Endothelial cell of umbilical vein (primary cell): ENCODE results near the gene TRRAP. TPM values are rescaled to one million over a fixed set of nuclear protein-coding genes. Genes with fewer than 3 reads are reported as not detected.

ENCODE experiments used
- BruUV-seq: library from RNA; stranded (reverse); fragments of 400-500 nt; replicated peaks from 2 replicates; lab custom pipeline; 2021; lab: Mats Ljungman, UMichigan
- CTCF ChIA-PET: fragments of 300-600, 350-600 bp; sonication (Branson Sonifier 250); formaldehyde crosslinking; loops from one replicate; lab custom pipeline; 2021; ENCODE audit warnings: antibody characterized with exemption, inconsistent platforms; lab: Charles Lee
- POLR2A ChIA-PET: fragments of 300-600, 350-600 bp; sonication (Branson Sonifier 250); formaldehyde crosslinking; loops from one replicate; lab custom pipeline; 2021; ENCODE audit warnings: antibody characterized with exemption, inconsistent platforms; lab: Charles Lee
- DNase-seq: peaks from one replicate; pipeline ENCODE4 v3.0.0-alpha.2; 2011; ENCODE audit warnings: low read depth, low spot score
- FAIRE-seq: peaks from 2 replicates; lab custom pipeline; 2011; peaks lifted over from hg19 to GRCh38; lab: Jason Lieb, UNC
- H2AFZ ChIP-seq: 2 replicates; pipeline ENCODE4 v1.6.0; 2012; ENCODE audit warnings: low read depth, low read length, control low read depth, inconsistent platforms
- H3K27ac ChIP-seq: 2 replicates; pipeline ENCODE4 v1.5.1; 2011; ENCODE audit warnings: low read depth, mild to moderate bottlenecking, control low read depth, low read length, moderate library complexity; ENCODE audit not compliant: insufficient read depth
- H3K27me3 ChIP-seq, 2 experiments: 2 replicates each; pipeline versions ENCODE4 v1.6.0 to v1.6.1; 2011; ENCODE audit warnings: low read length in 2 of 2, mixed read lengths in 1 of 2; ENCODE audit not compliant: control insufficient read depth in 2 of 2, insufficient read depth in 2 of 2
- H3K36me3 ChIP-seq, 2 experiments: 2 replicates in 1 of 2; 3 replicates in 1 of 2; pipeline ENCODE4 v1.5.1; 2011; ENCODE audit warnings: low read length in 2 of 2, mild to moderate bottlenecking in 1 of 2, moderate library complexity in 1 of 2; ENCODE audit not compliant: control insufficient read depth in 2 of 2, insufficient read depth in 2 of 2; ENCODE audit errors: extremely low read depth in 1 of 2
- H3K4me1 ChIP-seq: 3 replicates; pipeline ENCODE4 v1.5.1; 2011; ENCODE audit warnings: mild to moderate bottlenecking, low read length; ENCODE audit not compliant: control insufficient read depth, insufficient read depth; ENCODE audit errors: extremely low read depth
- H3K4me2 ChIP-seq: 2 replicates; pipeline ENCODE4 v1.6.1; 2011; ENCODE audit warnings: low read length, control low read depth, mixed read lengths; ENCODE audit not compliant: insufficient read depth
- H3K4me3 ChIP-seq, 3 experiments: fragments of 200-600 bp in 1 of 3; sonication (generic), shearing (Covaris generic) in 1 of 3; replicated peaks in 1 of 3; 2 replicates each; pipeline ENCODE4 v1.5.1; 2011 to 2016; ENCODE audit warnings: control low read depth in 3 of 3, low read length in 3 of 3, mild to moderate bottlenecking in 2 of 3, inconsistent platforms in 1 of 3, low read depth in 1 of 3, moderate library complexity in 1 of 3; ENCODE audit not compliant: insufficient read depth in 1 of 3
- H3K79me2 ChIP-seq: 2 replicates; pipeline ENCODE4 v1.6.0; 2012; ENCODE audit warnings: low read length, inconsistent platforms; ENCODE audit not compliant: control insufficient read depth, insufficient read depth
- H3K9ac ChIP-seq: replicated peaks from 2 replicates; pipeline ENCODE3; 2011; ENCODE audit warnings: low read length, control low read depth; ENCODE audit not compliant: insufficient read depth; ENCODE audit errors: extremely low read depth
- H3K9me1 ChIP-seq: replicated peaks from 3 replicates; pipeline ENCODE4 v1.6.0; 2011; ENCODE audit warnings: mild to moderate bottlenecking, low read length; ENCODE audit not compliant: control insufficient read depth, insufficient read depth; ENCODE audit errors: extremely low read depth
- H3K9me3 ChIP-seq: replicated peaks from 2 replicates; pipeline ENCODE4 v1.5.1; 2012; ENCODE audit warnings: low read length, inconsistent platforms; ENCODE audit not compliant: control insufficient read depth, insufficient read depth
- H4K20me1 ChIP-seq: replicated peaks from 2 replicates; pipeline ENCODE3; 2011; ENCODE audit warnings: mild to moderate bottlenecking, low read length; ENCODE audit not compliant: control insufficient read depth, insufficient read depth; ENCODE audit errors: extremely low read depth
- EZH2 ChIP-seq: IDR thresholded peaks from 2 replicates; pipeline ENCODE4 v1.6.1; 2012; ENCODE audit warnings: borderline replicate concordance, low read depth, mild to moderate bottlenecking, moderate library complexity, low read length, inconsistent platforms; ENCODE audit not compliant: severe bottlenecking
- FOS ChIP-seq: IDR thresholded peaks from 2 replicates; pipeline ENCODE4 v1.6.1; 2011; ENCODE audit warnings: mild to moderate bottlenecking, low read length, moderate library complexity, borderline replicate concordance; ENCODE audit not compliant: insufficient read depth
- GATA2 ChIP-seq: IDR thresholded peaks from 2 replicates; pipeline ENCODE4 v1.7.0; 2011; ENCODE audit warnings: low read depth, mild to moderate bottlenecking, moderate library complexity, mixed read lengths, low read length; ENCODE audit not compliant: insufficient read length, insufficient read depth
- JUN ChIP-seq: IDR thresholded peaks from 2 replicates; pipeline ENCODE4 v1.6.1; 2011; ENCODE audit warnings: borderline replicate concordance, low read depth; ENCODE audit not compliant: insufficient read length, insufficient read depth
- MAX ChIP-seq: IDR thresholded peaks from 2 replicates; pipeline ENCODE4 v1.6.1; 2011; ENCODE audit not compliant: insufficient read depth, insufficient read length
- MYC ChIP-seq: IDR thresholded peaks from one replicate; pipeline ENCODE4 v1.6.1; 2011; ENCODE audit warnings: mild to moderate bottlenecking, low read depth, low read length
- POLR2A ChIP-seq: IDR thresholded peaks from 2 replicates; pipeline ENCODE4 v1.6.1; 2012; ENCODE audit warnings: low read depth, mild to moderate bottlenecking, control low read depth, low read length
- POLR2AphosphoS5 ChIP-seq: IDR thresholded peaks from 2 replicates; pipeline ENCODE4 v1.6.1; 2012; ENCODE audit warnings: low read depth, mild to moderate bottlenecking, control low read depth, low read length, moderate library complexity; ENCODE audit not compliant: insufficient read depth
- dilution Hi-C: fragments of 300-500 bp; cut with MboI; formaldehyde crosslinking; loops from one replicate; pipeline ENCODE4 v1.15.0; 2019; ENCODE audit warnings: low sequenced_read_pairs; ENCODE audit not compliant: extremely low pct_ligation_motif_present
- intact Hi-C: fragments of 100-400 bp; cut with micrococcal nuclease; formaldehyde crosslinking; loops from one replicate; pipeline ENCODE4 v1.10.0; 2022
- polyA plus RNA-seq, 4 experiments: library from polyadenylated mRNA; depleted of rRNA in 3 of 4; stranded (reverse) in 3 of 4; unstranded in 1 of 4; fragments of >200 nt; gene quantifications; 2 replicates each; pipeline versions ENCODE4 v1.2.1 to v1.2.3, GENCODE V29; 2011 to 2012; ENCODE audit warnings: missing spikeins in 1 of 4
- total RNA-seq: library from RNA; stranded (reverse); gene quantifications from 2 replicates; pipeline ENCODE4 v1.2.3, GENCODE V29; 2021
- TF ChIP-seq, protein P1 (sequence below), 2 donors: IDR thresholded peaks; 1 replicate in 1 of 2; 2 replicates in 1 of 2; pipeline ENCODE4 v1.5.1; 2011; ENCODE audit warnings: low read length in 2 of 2, mild to moderate bottlenecking in 2 of 2, moderate library complexity in 2 of 2, control low read depth in 1 of 2, inconsistent platforms in 1 of 2, low read depth in 1 of 2; ENCODE audit not compliant: insufficient read depth in 1 of 2; ENCODE audit errors: extremely low read depth in 1 of 2

The TRRAP gene
- total and polyA plus RNA-seq, 2 donors (not counting 3 experiments of a cell fraction or from before 2014, with no cell fraction given), result 21.8 to 45.8 TPM

GRCh38 chr7:98874942-98875341 is 3.4 kb upstream of the TRRAP start:
- no peak overlapping the region for H2AFZ ChIP-seq
- FAIRE-seq, result no peak
- no TSS peak for BruUV-seq
- no peak for DNase-seq
- intact Hi-C loops, result no loop called here
- ChIA-PET CTCF (no interaction called here), POLR2A (no interaction called here)
- no peak overlapping the region for H3K27ac ChIP-seq
- peaks cover 15% of the 10 kb centered on the region for H3K79me2 ChIP-seq
- dilution Hi-C loops, result no loop called here
- no peak overlapping the region for H3K9ac ChIP-seq
- peaks cover 7% of the 10 kb centered on the region for H3K4me1 ChIP-seq
- no peaks in the 10 kb centered on the region for H3K9me3 ChIP-seq
- no peak overlapping the region for H3K4me2 ChIP-seq
- H3K9me1 ChIP-seq, result no peaks in the 10 kb centered on the region
- TF ChIP-seq POLR2AphosphoS5, result no peak
- TF ChIP-seq, protein P1, sequence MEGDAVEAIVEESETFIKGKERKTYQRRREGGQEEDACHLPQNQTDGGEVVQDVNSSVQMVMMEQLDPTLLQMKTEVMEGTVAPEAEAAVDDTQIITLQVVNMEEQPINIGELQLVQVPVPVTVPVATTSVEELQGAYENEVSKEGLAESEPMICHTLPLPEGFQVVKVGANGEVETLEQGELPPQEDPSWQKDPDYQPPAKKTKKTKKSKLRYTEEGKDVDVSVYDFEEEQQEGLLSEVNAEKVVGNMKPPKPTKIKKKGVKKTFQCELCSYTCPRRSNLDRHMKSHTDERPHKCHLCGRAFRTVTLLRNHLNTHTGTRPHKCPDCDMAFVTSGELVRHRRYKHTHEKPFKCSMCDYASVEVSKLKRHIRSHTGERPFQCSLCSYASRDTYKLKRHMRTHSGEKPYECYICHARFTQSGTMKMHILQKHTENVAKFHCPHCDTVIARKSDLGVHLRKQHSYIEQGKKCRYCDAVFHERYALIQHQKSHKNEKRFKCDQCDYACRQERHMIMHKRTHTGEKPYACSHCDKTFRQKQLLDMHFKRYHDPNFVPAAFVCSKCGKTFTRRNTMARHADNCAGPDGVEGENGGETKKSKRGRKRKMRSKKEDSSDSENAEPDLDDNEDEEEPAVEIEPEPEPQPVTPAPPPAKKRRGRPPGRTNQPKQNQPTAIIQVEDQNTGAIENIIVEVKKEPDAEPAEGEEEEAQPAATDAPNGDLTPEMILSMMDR (IDR thresholded peaks at IDR 0.05; ENCODE audit: extremely low read depth in 1 of 2, insufficient read depth in 1 of 2, low read depth in 1 of 2, low read length in 2 of 2), result no peak
- TF ChIP-seq JUN, result no peak
- TF ChIP-seq POLR2A, result no peak
- TF ChIP-seq EZH2, result no peak
- TF ChIP-seq GATA2, result no peak
- TF ChIP-seq FOS, result no peak
- no peak for TF ChIP-seq MYC
- TF ChIP-seq MAX, result no peak
- no peak overlapping the region for H3K4me3 ChIP-seq
- H3K27me3 ChIP-seq, result peaks cover 5 to 8% of the 10 kb centered on the region in 2 experiments
- H3K36me3 ChIP-seq, result no peaks in the 10 kb centered on the region
- H4K20me1 ChIP-seq, result peaks cover 2% of the 10 kb centered on the region
